GM10266 (cell line): ENCODE data around the gene NPAS2.

Source experiments
- DNase-seq: peaks from one replicate; pipeline ENCODE4 v3.0.0; 2012; ENCODE audit errors: extremely low spot score
- CTCF ChIP-seq: IDR thresholded peaks from 2 replicates; pipeline ENCODE4 v1.5.1; 2012; ENCODE audit warnings: mild to moderate bottlenecking, low read depth; ENCODE audit not compliant: control insufficient read depth, insufficient read depth; ENCODE audit errors: missing control alignments

NPAS2 gene

GRCh38 chr2:100887713-100888495 is 68.0 kb downstream of the NPAS2 start:
- TF ChIP-seq CTCF, result no peak
- no peak for DNase-seq

- no peak for DNase-seq
- no peak for TF ChIP-seq CTCF
These were observed 68.7 kb downstream of the NPAS2 start for GRCh38 chr2:100888601-100889000.

- no peak for DNase-seq
- no peak for TF ChIP-seq CTCF
These were observed 69.3 kb downstream of the NPAS2 start for GRCh38 chr2:100889286-100889685.

GRCh38 chr2:100891906-100892642 is 72.1 kb downstream of the NPAS2 start:
- DNase-seq, result no peak

GRCh38 chr2:100893392-100894104 is 73.6 kb downstream of the NPAS2 start:
- no peak for DNase-seq
- no peak for TF ChIP-seq CTCF

More at GRCh38 chr2:100891906-100892642, 72.1 kb downstream of the NPAS2 start:
- no peak for TF ChIP-seq CTCF

GRCh38 chr2:100894105-100894795 is 74.3 kb downstream of the NPAS2 start:
- no peak for TF ChIP-seq CTCF
- DNase-seq, result no peak
